WTC11 (cell line): ENCODE measurements around the gene CARD19. TPM values are rescaled to one million over a fixed set of nuclear protein-coding genes. Genes with fewer than 3 reads are reported as not detected.

Source experiments
- ATAC-seq: fragments of 200-7000 bp; cut with Tn5 transposase; 2 replicates; pipeline ENCODE4 v1.10.0; 2021; ENCODE audit warnings: mild to moderate bottlenecking, moderate library complexity
- CTCF ChIA-PET: fragments of 300-600 bp; sonication (Branson Sonifier 250); formaldehyde crosslinking; loops from one replicate; lab custom pipeline; 2021; ENCODE audit warnings: antibody characterized with exemption; lab: Charles Lee
- POLR2A ChIA-PET: fragments of 350-600 bp; sonication (Branson Sonifier 250); formaldehyde crosslinking; loops from one replicate; lab custom pipeline; 2021; ENCODE audit warnings: antibody characterized with exemption; lab: Charles Lee
- DNase-seq: peaks from one replicate; pipeline ENCODE4 v3.0.0; 2021; ENCODE audit warnings: low spot score
- H3K27ac Mint-ChIP-seq: 2 replicates; pipeline ENCODE4 v1.8.0; 2021; ENCODE audit warnings: mixed read lengths
- H3K27me3 Mint-ChIP-seq: 2 replicates; pipeline ENCODE4 v1.8.0; 2021; ENCODE audit warnings: low read depth, mild to moderate bottlenecking, moderate library complexity, mixed read lengths
- H3K36me3 Mint-ChIP-seq: 2 replicates; pipeline ENCODE4 v1.8.0; 2021; ENCODE audit warnings: mixed read lengths
- H3K4me1 Mint-ChIP-seq: 2 replicates; pipeline ENCODE4 v1.8.0; 2022; ENCODE audit warnings: mixed read lengths
- H3K4me3 Mint-ChIP-seq: 2 replicates; pipeline ENCODE4 v1.8.0; 2021; ENCODE audit warnings: mild to moderate bottlenecking, moderate library complexity, mixed read lengths
- H3K9me3 Mint-ChIP-seq: 2 replicates; pipeline ENCODE4 v1.8.0; 2021; ENCODE audit warnings: mixed read lengths
- CREM ChIP-seq: sonication (generic); formaldehyde crosslinking; IDR thresholded peaks from 2 replicates; pipeline ENCODE4 v1.8.1; 2022; ENCODE audit warnings: mild to moderate bottlenecking, missing genetic modification reagents, moderate library complexity
- ESRRA ChIP-seq: sonication (generic); formaldehyde crosslinking; IDR thresholded peaks from 2 replicates; pipeline ENCODE4 v1.8.1; 2022; ENCODE audit warnings: mild to moderate bottlenecking, missing genetic modification reagents, borderline replicate concordance
- ETV6 ChIP-seq: sonication (generic); formaldehyde crosslinking; IDR thresholded peaks from 2 replicates; pipeline ENCODE4 v1.8.1; 2022; ENCODE audit warnings: mild to moderate bottlenecking, missing genetic modification reagents
- NFE2L1 ChIP-seq: sonication (generic); formaldehyde crosslinking; IDR thresholded peaks from 2 replicates; pipeline ENCODE4 v1.8.1; 2023; ENCODE audit warnings: missing genetic modification reagents
- NR3C1 ChIP-seq: sonication (generic); formaldehyde crosslinking; conservative IDR thresholded peaks from 2 replicates; pipeline ENCODE4 v1.8.1; 2023; ENCODE audit warnings: low read depth, mild to moderate bottlenecking, missing genetic modification reagents
- RORB ChIP-seq: fragments of 250-450 bp; sonication (Bioruptor Pico); IDR thresholded peaks from 2 replicates; pipeline ENCODE4 v1.9.0; 2021; ENCODE audit warnings: mild to moderate bottlenecking
- TP53 ChIP-seq: sonication (generic); formaldehyde crosslinking; IDR thresholded peaks from 2 replicates; pipeline ENCODE4 v1.8.1; 2023; ENCODE audit warnings: mild to moderate bottlenecking, missing genetic modification reagents
- ZNF263 ChIP-seq: sonication (generic); formaldehyde crosslinking; IDR thresholded peaks from 2 replicates; pipeline ENCODE4 v1.8.1; 2022; ENCODE audit warnings: low read depth, mild to moderate bottlenecking, moderate library complexity, missing genetic modification reagents
- ZNF423 ChIP-seq: fragments of 250-450 bp; sonication (Bioruptor Pico); IDR thresholded peaks from 2 replicates; pipeline ENCODE4 v2.1.2; 2022; ENCODE audit warnings: mild to moderate bottlenecking, moderate library complexity
- total RNA-seq: library from RNA; stranded (reverse); gene quantifications from 3 replicates; pipeline ENCODE4 v1.2.3, GENCODE V29; 2021
- TF ChIP-seq, protein P1 (sequence below): fragments of 250-450 bp; sonication (Bioruptor Pico); IDR thresholded peaks from 2 replicates; pipeline ENCODE4 v2.1.2; 2022; ENCODE audit warnings: mild to moderate bottlenecking, moderate library complexity
- TF ChIP-seq, protein P2 (sequence below): sonication (generic); formaldehyde crosslinking; IDR thresholded peaks from 2 replicates; pipeline ENCODE4 v1.8.0; 2023; ENCODE audit warnings: mild to moderate bottlenecking, missing genetic modification reagents
- TF ChIP-seq, protein P3 (sequence below): sonication (generic); formaldehyde crosslinking; IDR thresholded peaks from 2 replicates; pipeline ENCODE4 v1.8.1; 2023; ENCODE audit warnings: mild to moderate bottlenecking, missing genetic modification reagents
- TF ChIP-seq, protein P4 (sequence below): sonication (generic); formaldehyde crosslinking; IDR thresholded peaks from 2 replicates; pipeline ENCODE4 v1.8.1; 2022; ENCODE audit warnings: mild to moderate bottlenecking, moderate library complexity, missing genetic modification reagents
- TF ChIP-seq, protein P5 (sequence below): sonication (generic); formaldehyde crosslinking; IDR thresholded peaks from 2 replicates; pipeline ENCODE4 v1.8.0; 2022; ENCODE audit warnings: mild to moderate bottlenecking, missing genetic modification reagents
- TF ChIP-seq, protein P6 (sequence below): sonication (generic); formaldehyde crosslinking; IDR thresholded peaks from 2 replicates; pipeline ENCODE4 v1.8.0; 2023; ENCODE audit warnings: missing genetic modification reagents

Gene CARD19
- total RNA-seq, 1 experiment from 2014 or later: 34.5 TPM

DNA sequence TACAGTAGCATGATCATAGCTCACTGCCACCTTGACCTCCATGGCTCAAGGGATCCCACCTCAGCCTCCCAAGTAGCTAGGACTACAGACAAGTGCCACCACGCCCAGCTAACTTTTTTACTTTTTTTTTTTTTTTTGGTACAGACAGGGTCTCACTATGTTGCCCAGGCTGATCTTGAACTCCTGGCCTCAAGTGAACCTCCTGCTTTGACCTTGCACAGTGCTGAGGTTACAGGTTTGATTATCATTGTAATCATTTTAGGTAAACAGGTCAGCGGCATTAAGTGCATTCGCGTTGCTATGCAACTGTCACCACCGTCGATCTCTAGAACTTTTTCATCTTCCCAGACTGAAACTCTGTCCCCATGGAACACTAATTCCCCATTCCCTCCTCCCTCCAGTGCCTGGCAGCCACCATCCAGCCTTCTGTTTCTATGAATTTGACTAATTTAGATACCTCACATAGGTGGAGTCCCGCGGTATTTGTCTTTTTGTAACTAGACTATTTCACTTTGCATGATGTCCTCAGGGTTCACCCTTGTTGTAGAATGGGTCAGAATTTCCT lies 5.8 kb upstream of the CARD19 start:
- no peak for TF ChIP-seq ESRRA (CRISPR knock-in tag)
- no peak for TF ChIP-seq RORB (CRISPR knock-in tag)
- no peaks in the 10 kb centered on the region; the same call in 1 of the 2 replicates for H3K27me3 Mint-ChIP-seq
- ATAC-seq: no peak
- no peak for DNase-seq
- ChIA-PET POLR2A (no interaction called here), CTCF (no interaction called here)
- peaks cover 11% of the 10 kb centered on the region for H3K9me3 Mint-ChIP-seq
- H3K4me1 Mint-ChIP-seq: peaks cover 11% of the 10 kb centered on the region
- peaks cover 12% of the 10 kb centered on the region for H3K36me3 Mint-ChIP-seq
- no peak overlapping the region for H3K4me3 Mint-ChIP-seq
- H3K27ac Mint-ChIP-seq: no peak overlapping the region

DNA sequence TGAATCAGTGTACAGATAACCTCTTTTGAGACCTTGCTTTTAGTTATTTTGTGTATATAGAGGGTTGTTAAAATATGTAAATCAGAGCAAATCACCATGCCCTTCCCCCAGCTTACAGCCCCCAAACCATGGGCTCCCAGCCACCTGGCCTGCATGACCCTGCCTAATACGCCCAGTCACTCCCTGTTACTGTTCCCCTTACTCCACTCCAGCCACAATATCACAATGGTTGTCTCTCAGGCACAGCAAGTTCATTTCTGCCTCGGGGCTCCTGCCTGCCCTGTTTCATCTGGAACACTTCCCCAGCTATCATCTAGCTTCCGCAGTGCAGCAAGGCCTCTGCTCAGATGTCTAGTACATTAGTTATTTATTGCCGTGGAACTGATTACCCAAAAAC lies 5.0 kb upstream of the CARD19 start:
- Mint-ChIP-seq H3K9me3 (peaks cover 4% of the 10 kb centered on the region; the same call in 1 of the 2 replicates), H3K4me1 (peaks cover 11% of the 10 kb centered on the region), H3K4me3 (no peak overlapping the region), H3K36me3 (peaks cover 4% of the 10 kb centered on the region), H3K27me3 (no peaks in the 10 kb centered on the region; the same call in 1 of the 2 replicates), H3K27ac (no peak overlapping the region)
- TF ChIP-seq, protein P1, sequence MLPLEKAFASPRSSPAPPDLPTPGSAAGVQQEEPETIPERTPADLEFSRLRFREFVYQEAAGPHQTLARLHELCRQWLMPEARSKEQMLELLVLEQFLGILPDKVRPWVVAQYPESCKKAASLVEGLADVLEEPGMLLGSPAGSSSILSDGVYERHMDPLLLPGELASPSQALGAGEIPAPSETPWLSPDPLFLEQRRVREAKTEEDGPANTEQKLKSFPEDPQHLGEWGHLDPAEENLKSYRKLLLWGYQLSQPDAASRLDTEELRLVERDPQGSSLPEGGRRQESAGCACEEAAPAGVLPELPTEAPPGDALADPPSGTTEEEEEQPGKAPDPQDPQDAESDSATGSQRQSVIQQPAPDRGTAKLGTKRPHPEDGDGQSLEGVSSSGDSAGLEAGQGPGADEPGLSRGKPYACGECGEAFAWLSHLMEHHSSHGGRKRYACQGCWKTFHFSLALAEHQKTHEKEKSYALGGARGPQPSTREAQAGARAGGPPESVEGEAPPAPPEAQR (CRISPR knock-in tag): no peak
- TF ChIP-seq CREM: no peak
- TF ChIP-seq ZNF263 (CRISPR knock-in tag): no peak
- TF ChIP-seq ZNF423 (CRISPR knock-in tag): no peak
- TF ChIP-seq, protein P2, sequence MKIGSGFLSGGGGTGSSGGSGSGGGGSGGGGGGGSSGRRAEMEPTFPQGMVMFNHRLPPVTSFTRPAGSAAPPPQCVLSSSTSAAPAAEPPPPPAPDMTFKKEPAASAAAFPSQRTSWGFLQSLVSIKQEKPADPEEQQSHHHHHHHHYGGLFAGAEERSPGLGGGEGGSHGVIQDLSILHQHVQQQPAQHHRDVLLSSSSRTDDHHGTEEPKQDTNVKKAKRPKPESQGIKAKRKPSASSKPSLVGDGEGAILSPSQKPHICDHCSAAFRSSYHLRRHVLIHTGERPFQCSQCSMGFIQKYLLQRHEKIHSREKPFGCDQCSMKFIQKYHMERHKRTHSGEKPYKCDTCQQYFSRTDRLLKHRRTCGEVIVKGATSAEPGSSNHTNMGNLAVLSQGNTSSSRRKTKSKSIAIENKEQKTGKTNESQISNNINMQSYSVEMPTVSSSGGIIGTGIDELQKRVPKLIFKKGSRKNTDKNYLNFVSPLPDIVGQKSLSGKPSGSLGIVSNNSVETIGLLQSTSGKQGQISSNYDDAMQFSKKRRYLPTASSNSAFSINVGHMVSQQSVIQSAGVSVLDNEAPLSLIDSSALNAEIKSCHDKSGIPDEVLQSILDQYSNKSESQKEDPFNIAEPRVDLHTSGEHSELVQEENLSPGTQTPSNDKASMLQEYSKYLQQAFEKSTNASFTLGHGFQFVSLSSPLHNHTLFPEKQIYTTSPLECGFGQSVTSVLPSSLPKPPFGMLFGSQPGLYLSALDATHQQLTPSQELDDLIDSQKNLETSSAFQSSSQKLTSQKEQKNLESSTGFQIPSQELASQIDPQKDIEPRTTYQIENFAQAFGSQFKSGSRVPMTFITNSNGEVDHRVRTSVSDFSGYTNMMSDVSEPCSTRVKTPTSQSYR (CRISPR knock-in tag): no peak
- TF ChIP-seq, protein P3, sequence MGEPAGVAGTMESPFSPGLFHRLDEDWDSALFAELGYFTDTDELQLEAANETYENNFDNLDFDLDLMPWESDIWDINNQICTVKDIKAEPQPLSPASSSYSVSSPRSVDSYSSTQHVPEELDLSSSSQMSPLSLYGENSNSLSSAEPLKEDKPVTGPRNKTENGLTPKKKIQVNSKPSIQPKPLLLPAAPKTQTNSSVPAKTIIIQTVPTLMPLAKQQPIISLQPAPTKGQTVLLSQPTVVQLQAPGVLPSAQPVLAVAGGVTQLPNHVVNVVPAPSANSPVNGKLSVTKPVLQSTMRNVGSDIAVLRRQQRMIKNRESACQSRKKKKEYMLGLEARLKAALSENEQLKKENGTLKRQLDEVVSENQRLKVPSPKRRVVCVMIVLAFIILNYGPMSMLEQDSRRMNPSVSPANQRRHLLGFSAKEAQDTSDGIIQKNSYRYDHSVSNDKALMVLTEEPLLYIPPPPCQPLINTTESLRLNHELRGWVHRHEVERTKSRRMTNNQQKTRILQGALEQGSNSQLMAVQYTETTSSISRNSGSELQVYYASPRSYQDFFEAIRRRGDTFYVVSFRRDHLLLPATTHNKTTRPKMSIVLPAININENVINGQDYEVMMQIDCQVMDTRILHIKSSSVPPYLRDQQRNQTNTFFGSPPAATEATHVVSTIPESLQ (CRISPR knock-in tag): no peak
- no peak for DNase-seq
- ATAC-seq: no peak
- CTCF ChIA-PET: no interaction called here
- POLR2A ChIA-PET: no interaction called here

DNA sequence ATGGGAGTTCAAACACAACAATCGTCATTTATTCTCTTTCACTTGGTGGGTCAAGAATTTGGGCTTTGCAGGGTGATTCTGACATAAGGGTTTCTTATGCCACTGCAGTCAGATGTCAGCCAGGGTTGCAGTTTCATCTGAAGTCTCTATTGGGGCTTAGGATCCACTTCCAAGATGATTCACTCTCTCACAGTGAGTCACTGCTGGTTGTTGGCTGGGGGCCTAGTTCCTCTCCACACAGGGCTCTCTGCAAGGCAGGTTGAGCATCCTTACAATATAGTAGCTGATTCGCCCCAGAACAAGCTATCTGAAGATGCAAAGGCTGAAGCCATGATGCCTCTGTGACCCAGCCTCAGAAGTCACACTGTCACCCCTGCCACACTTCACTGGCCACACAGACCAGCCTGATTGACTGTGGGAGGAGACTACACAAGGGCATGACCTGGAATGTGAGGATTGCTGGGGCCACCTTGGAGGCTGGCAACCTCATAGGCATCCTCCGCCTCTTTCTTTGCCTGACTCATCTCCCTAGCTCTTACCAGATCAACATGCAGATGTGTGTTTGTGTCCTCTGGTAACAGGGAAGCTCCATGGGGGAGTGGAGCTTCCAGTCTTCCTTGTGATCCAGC lies 4.5 kb upstream of the CARD19 start:
- peaks cover 2% of the 10 kb centered on the region; the same call in 1 of the 2 replicates for H3K9me3 Mint-ChIP-seq
- H3K27me3 Mint-ChIP-seq: no peaks in the 10 kb centered on the region; the same call in 1 of the 2 replicates
- DNase-seq (no peak), ATAC-seq (no peak)
- H3K27ac Mint-ChIP-seq: no peak overlapping the region
- ChIA-PET CTCF (no interaction called here), POLR2A (no interaction called here)
- H3K36me3 Mint-ChIP-seq: peaks cover 2% of the 10 kb centered on the region
- peaks cover 11% of the 10 kb centered on the region for H3K4me1 Mint-ChIP-seq
- H3K4me3 Mint-ChIP-seq: no peak overlapping the region
- TF ChIP-seq NR3C1 (CRISPR knock-in tag) (no peak), ETV6 (CRISPR knock-in tag) (no peak), CREM (no peak), ESRRA (CRISPR knock-in tag) (no peak), NFE2L1 (CRISPR knock-in tag) (no peak), TP53 (CRISPR knock-in tag) (no peak)
- TF ChIP-seq, protein P3 (CRISPR knock-in tag): no peak
- TF ChIP-seq, protein P4, sequence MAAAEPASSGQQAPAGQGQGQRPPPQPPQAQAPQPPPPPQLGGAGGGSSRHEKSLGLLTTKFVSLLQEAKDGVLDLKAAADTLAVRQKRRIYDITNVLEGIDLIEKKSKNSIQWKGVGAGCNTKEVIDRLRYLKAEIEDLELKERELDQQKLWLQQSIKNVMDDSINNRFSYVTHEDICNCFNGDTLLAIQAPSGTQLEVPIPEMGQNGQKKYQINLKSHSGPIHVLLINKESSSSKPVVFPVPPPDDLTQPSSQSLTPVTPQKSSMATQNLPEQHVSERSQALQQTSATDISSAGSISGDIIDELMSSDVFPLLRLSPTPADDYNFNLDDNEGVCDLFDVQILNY: no peak
- TF ChIP-seq, protein P2 (CRISPR knock-in tag): no peak
- TF ChIP-seq, protein P5, sequence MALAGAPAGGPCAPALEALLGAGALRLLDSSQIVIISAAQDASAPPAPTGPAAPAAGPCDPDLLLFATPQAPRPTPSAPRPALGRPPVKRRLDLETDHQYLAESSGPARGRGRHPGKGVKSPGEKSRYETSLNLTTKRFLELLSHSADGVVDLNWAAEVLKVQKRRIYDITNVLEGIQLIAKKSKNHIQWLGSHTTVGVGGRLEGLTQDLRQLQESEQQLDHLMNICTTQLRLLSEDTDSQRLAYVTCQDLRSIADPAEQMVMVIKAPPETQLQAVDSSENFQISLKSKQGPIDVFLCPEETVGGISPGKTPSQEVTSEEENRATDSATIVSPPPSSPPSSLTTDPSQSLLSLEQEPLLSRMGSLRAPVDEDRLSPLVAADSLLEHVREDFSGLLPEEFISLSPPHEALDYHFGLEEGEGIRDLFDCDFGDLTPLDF (CRISPR knock-in tag): no peak
- TF ChIP-seq, protein P6, sequence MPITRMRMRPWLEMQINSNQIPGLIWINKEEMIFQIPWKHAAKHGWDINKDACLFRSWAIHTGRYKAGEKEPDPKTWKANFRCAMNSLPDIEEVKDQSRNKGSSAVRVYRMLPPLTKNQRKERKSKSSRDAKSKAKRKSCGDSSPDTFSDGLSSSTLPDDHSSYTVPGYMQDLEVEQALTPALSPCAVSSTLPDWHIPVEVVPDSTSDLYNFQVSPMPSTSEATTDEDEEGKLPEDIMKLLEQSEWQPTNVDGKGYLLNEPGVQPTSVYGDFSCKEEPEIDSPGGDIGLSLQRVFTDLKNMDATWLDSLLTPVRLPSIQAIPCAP (CRISPR knock-in tag): no peak
